ENCODE data around the gene CAGE1.

DNA sequence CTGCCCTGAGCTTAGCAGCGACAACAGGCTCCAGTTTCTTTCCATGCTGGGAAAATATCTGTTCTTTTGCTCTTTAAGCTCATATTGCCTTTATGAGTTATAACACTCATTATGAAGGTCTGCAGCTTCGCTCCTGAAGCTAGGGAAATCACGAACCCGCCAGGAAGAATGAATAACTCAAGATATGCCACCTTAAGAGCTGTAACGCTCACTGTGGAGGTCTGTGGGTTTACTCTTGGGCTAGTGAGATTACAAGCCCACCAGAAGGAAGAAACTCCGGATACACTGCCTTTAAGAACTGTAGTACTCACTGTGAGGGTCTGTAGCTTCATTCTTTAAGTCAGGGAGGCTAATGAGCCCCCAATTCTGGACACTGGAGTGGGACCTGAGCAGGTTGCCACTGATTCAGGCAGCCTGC is 73.6 kb downstream of the CAGE1 start:
- TF ChIP-seq, protein P1, sequence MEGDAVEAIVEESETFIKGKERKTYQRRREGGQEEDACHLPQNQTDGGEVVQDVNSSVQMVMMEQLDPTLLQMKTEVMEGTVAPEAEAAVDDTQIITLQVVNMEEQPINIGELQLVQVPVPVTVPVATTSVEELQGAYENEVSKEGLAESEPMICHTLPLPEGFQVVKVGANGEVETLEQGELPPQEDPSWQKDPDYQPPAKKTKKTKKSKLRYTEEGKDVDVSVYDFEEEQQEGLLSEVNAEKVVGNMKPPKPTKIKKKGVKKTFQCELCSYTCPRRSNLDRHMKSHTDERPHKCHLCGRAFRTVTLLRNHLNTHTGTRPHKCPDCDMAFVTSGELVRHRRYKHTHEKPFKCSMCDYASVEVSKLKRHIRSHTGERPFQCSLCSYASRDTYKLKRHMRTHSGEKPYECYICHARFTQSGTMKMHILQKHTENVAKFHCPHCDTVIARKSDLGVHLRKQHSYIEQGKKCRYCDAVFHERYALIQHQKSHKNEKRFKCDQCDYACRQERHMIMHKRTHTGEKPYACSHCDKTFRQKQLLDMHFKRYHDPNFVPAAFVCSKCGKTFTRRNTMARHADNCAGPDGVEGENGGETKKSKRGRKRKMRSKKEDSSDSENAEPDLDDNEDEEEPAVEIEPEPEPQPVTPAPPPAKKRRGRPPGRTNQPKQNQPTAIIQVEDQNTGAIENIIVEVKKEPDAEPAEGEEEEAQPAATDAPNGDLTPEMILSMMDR (IDR thresholded peaks at IDR 0.05; ENCODE audit: low read depth, low read length), result no peak
- no peak for TF ChIP-seq EZH2phosphoT487 (IDR thresholded peaks at IDR 0.05; ENCODE audit: low read depth)
